HG02610 (cell line): ENCODE data around the gene MC5R.

Experiments
- ATAC-seq: cut with Tn5 transposase; IDR thresholded peaks from one replicate; pipeline ENCODE4 v1.9.1; 2021; ENCODE audit warnings: mild to moderate bottlenecking, moderate library complexity; ENCODE audit not compliant: unreplicated experiment

Gene MC5R

GRCh38 chr18:13823707-13824395, at the start of gene MC5R:
TSS of gene MC5R (plus strand) at chr18:13824149. CDS start at chr18:13825766, 1,617 bp downstream.
- ATAC-seq, result peak; percentile 82

- ATAC-seq, result no peak
Observed at GRCh38 chr18:13775058-13775457, 48.9 kb upstream of the MC5R start.

- no peak for ATAC-seq
Observed at GRCh38 chr18:13791181-13791580, 32.8 kb upstream of the MC5R start.

GRCh38 chr18:13793819-13794218, 30.1 kb upstream of the MC5R start:
- no peak for ATAC-seq

GRCh38 chr18:13796515-13796914, 27.4 kb upstream of the MC5R start:
- ATAC-seq, result no peak

GRCh38 chr18:13797157-13797611, 26.8 kb upstream of the MC5R start:
- no peak for ATAC-seq

- ATAC-seq, result no peak
Observed at GRCh38 chr18:13799396-13799795, 24.6 kb upstream of the MC5R start.

- peak; percentile 45 for ATAC-seq
Observed at GRCh38 chr18:13800505-13801259, 23.3 kb upstream of the MC5R start.

- no peak for ATAC-seq
Observed at GRCh38 chr18:13801260-13801601, 22.7 kb upstream of the MC5R start.

GRCh38 chr18:13804305-13804704, 19.6 kb upstream of the MC5R start:
- ATAC-seq, result no peak

- ATAC-seq, result no peak
Observed at GRCh38 chr18:13808294-13809042, 15.5 kb upstream of the MC5R start.

- ATAC-seq, result no peak
Observed at GRCh38 chr18:13809043-13809430, 14.9 kb upstream of the MC5R start.

- ATAC-seq, result no peak
Observed at GRCh38 chr18:13809531-13810255, 14.3 kb upstream of the MC5R start.

- ATAC-seq, result no peak
Observed at GRCh38 chr18:13810950-13811485, 12.9 kb upstream of the MC5R start.

- ATAC-seq, result no peak
Observed at GRCh38 chr18:13811993-13812392, 12.0 kb upstream of the MC5R start.

GRCh38 chr18:13813271-13813849, 10.6 kb upstream of the MC5R start:
- ATAC-seq, result peak; percentile 80

- no peak for ATAC-seq
Observed at GRCh38 chr18:13826209-13826608, 2.3 kb downstream of the MC5R start.

- no peak for ATAC-seq
Observed at GRCh38 chr18:13831864-13832508, 8.0 kb downstream of the MC5R start.

GRCh38 chr18:13834496-13835015, 10.6 kb downstream of the MC5R start:
- ATAC-seq, result no peak

- ATAC-seq, result no peak
Observed at GRCh38 chr18:13835202-13835601, 11.3 kb downstream of the MC5R start.
